GM21723 (cell line): ENCODE data around the gene PPP1CA.
A peak's percentile ranks its signal among the peaks of the same experiment; 100 is the strongest.
"Not testable (repeated sequence)": the region's sequence is repeated elsewhere in the genome, so short reads cannot be mapped to it uniquely, and the experiment has no call there.

Experiments
- ATAC-seq: cut with Tn5 transposase; IDR thresholded peaks from one replicate; pipeline ENCODE4 v1.9.1; 2021; ENCODE audit warnings: mild to moderate bottlenecking, moderate library complexity; ENCODE audit not compliant: unreplicated experiment

Gene PPP1CA

GRCh38 chr11:67435031-67435726 lies 33.5 kb upstream of the PPP1CA start:
- ATAC-seq: no peak

DNA sequence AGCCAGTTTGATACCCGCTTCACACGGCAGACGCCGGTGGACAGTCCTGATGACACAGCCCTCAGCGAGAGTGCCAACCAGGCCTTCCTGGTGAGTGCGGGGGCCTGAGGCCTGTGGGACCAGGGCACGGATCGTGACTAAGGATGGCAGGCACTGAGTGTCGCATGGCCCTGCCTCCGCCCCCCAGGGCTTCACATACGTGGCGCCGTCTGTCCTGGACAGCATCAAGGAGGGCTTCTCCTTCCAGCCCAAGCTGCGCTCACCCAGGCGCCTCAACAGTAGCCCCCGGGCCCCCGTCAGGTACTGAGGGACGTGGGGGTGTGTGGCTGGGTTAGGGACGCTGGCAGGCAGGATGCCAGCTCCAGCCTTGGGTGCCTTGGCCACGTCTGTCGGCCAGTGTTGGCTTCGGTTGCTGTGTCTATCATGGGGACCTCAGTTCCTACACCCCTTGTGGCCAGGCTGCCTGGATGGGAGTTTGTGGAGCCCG lies 32.8 kb upstream of the PPP1CA start:
- ATAC-seq: no peak

DNA sequence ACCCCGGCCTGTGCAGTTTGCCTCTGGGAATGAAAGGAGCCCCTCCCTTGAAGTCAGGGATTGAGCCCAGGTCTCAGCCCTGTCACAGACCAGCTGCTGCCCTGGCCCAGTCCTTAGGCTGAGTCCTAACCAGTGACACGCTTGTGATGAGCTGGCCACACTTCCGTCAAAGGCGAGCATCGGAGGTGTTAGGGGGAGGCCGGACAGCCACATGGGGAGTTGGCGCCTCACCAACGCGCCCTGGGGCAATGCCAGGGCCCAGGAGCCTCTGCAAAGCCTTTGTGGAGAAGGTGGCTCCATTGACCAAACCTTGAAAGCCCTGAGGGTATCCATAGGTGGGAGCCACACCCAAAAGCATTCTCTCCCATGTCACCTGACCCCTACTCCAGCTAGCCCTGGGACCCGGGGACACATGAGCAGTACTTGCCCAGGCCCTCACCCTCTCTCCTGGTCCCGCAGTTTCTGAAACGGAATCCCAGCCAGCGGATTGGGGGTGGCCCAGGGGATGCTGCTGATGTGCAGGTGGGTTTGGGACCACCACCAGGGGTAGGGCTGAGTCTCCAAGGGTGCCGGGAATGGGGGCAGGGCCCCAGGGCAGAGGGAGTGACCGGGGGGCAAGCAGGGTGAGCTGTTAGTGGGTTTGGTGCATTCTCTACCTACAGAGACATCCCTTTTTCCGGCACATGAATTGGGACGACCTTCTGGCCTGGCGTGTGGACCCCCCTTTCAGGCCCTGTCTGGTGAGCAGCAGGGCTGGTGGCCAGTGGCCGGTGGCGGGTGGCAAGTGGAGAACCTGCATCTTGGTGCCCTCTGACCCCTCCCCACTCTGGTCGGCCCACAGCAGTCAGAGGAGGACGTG lies 32.1 kb upstream of the PPP1CA start:
- no peak for ATAC-seq

GRCh38 chr11:67432655-67433349 lies 31.1 kb upstream of the PPP1CA start:
- no peak for ATAC-seq

GRCh38 chr11:67431346-67432249 lies 29.9 kb upstream of the PPP1CA start:
- no peak for ATAC-seq

GRCh38 chr11:67429722-67430121 lies 28.1 kb upstream of the PPP1CA start:
- no peak for ATAC-seq

GRCh38 chr11:67429038-67429668 lies 27.5 kb upstream of the PPP1CA start:
- ATAC-seq: no peak

DNA sequence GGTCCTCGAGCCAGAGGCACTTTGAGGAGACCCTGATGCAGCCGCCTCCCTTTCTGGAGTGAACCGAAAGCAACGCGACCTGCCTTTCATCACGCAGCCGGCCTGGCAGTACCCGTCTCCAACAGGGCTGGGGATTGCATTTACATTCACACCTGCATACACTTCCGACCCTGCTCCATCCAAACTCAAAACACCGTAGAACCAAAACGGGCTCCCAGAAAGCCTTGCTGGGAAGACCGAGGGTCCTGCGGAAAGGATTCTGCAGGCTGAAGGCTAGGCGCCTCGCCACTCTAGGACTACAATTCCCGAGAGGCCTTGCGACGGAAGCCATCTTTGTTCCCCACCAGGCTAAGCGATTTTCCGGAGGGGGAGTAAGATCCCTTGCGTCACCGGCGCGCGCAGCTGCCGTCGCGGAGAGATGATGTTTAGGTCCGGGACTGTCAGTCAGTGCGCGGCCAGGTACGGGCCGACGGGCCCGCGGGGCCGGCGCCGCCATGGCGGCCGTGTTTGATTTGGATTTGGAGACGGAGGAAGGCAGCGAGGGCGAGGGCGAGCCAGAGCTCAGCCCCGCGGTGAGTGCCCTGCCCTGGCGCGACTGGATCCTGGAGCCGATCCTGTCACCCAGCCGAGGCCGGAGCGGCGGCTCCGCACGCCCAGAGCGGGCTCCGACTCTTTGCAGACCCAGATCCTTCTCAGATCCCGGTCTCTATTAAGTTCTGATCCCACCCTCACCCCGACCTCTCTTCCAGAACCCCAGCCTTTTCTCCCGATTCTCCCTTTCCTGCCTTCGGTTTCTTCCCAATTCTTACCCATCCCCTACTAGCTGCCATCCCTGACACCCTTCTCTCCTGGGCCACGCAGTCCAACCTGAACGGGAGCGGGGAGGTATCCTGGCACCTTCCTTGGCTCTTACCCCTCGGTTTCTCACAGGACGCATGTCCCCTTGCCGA lies 26.7 kb upstream of the PPP1CA start, which contains the start of gene RPS6KB2:
Gene RPS6KB2, plus strand, starts transcription at position 443 of the 950 bp plus-strand sequence. Its CDS starts 52 bp downstream, at position 495.
- ATAC-seq: peak; percentile 67

DNA sequence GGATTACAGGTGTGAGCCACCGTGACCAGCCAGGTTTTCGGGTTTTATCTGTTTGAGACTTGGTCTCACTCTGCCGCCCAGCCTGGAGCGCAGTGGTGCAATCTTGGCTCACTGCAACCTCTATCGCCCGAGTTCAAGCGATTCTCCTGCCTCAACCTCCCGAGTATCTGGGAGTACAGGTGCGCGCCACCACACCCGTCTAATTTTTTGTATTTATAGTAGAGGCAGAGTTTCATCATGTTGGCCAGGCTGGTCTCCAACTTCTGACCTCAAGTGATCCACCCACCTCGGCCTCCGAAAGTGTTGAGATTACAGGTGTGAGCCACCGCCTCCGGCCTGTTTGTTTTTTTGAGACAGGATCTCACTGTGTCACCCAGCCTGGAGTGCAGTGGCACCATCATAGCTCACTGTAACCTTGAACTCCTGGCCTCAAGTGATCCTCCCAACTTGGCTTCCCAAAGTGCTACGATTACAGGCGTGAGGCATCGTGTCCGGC lies 25.8 kb upstream of the PPP1CA start:
- ATAC-seq: not testable (repeated sequence)

- no peak for ATAC-seq
Observed at GRCh38 chr11:67423891-67424613, 22.4 kb upstream of the PPP1CA start.

DNA sequence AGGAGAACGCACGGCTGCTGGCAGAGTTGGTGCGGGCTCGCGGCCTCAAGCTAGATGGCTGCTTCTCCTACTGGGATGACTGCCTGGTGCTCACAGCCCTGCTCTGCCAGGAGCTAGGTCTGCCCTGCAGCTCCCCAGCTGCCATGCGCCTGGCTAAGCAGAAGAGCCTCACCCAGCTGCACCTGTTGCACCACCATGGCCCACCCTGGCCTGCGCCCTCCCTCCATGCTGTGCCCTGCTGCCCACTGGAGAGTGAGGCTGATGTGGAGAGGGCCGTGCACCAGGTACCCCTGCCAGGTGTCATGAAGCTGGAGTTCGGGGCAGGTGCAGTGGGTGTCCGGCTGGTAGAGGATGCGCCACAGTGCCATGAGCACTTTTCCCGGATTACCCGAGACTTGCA lies 21.8 kb upstream of the PPP1CA start:
- no peak for ATAC-seq

DNA sequence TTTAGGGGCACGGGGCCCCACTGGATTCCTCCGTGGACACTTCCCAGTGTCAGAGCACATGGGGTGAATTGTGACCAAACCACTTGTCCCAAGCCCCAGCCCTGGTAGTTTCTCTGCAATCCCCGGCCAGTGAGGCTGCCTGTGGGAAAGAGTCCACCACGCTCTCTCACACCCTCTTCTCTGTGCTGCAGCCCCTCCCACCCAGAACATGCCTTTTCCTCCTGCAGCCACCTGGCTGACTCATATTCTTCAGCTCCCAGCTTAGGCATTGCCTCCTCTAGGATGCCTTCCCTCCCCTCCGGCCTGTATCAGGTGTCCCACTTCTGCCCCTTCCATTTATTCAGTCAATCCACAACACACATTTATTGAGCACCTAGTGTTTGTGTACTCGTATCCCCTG lies 21.2 kb upstream of the PPP1CA start:
- no peak for ATAC-seq

GRCh38 chr11:67421430-67422031 lies 19.9 kb upstream of the PPP1CA start:
- ATAC-seq: no peak

- peak; percentile 85 for ATAC-seq
Observed at GRCh38 chr11:67420646-67421429, 19.2 kb upstream of the PPP1CA start.

GRCh38 chr11:67420147-67420645 lies 18.5 kb upstream of the PPP1CA start:
- ATAC-seq: no peak

DNA sequence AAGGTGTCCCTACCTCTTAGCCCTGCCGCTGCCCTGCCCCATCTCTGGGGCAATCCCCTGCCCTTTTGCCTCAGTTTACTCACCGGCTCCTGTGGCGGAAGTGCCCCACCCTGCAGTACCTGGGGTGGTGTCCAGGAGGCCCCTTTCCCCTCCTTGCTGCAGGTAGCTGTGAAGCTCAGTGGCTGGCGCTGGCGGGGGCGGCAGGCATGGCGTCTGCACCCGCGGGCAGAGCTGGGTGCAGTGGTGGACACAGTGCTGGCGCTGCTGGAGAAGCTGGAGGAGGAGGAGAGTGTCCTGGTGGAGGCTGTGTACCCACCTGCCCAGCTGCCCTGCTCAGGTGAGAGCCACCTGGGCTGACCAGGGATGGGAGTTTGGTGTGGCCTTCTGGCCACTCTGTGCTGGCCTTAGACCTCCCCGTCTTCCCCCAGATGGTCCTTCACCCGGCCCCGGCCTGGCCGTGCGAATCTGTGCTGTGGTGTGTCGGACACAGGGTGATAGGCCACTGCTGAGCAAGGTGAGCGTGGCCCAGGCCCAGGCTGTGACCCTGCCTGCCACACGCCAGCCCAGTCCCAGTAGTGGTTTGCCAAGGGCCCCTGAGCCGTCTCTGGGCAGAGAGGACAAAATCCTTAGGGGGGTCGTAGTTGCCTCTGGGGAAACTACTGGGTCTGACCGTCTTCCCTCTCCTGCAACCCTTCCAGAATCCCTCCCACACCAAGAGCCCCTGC lies 17.8 kb upstream of the PPP1CA start:
- ATAC-seq: no peak
